NCI-H1417 (cell line): ENCODE data around the gene PCGF1.

Experiments used
- DNase-seq, 3 experiments: peaks; one replicate each; lab custom pipeline; 2025; lab: John Stamatoyannopoulos, UW

PCGF1 gene

GRCh38 chr2:74515271-74515980 lies 7.9 kb upstream of the PCGF1 start:
- DNase-seq, result no peak

GRCh38 chr2:74514368-74515270 lies 7.1 kb upstream of the PCGF1 start, which contains the start of gene TLX2:
TLX2 (plus strand) TSS chr2:74514450; CDS start chr2:74514807, 357 bp downstream.
- peak in 2 of 3 experiments; percentile 58 to 65 for DNase-seq

- peak in 2 of 3 experiments; percentile 60 to 65 for DNase-seq
Observed at GRCh38 chr2:74513605-74514367, 6.3 kb upstream of the PCGF1 start.

- DNase-seq, result no peak
Observed at GRCh38 chr2:74512744-74513604, 5.5 kb upstream of the PCGF1 start.

GRCh38 chr2:74511104-74511989 lies 3.9 kb upstream of the PCGF1 start:
- DNase-seq, result no peak

GRCh38 chr2:74510272-74510671 lies 2.8 kb upstream of the PCGF1 start:
- no peak for DNase-seq

- DNase-seq, result peak in 1 of 3 experiments; percentile 94
Observed at GRCh38 chr2:74507926-74508520, 528 bp upstream of the PCGF1 start.

- no peak for DNase-seq
Observed at GRCh38 chr2:74505448-74506246, 1.8 kb downstream of the PCGF1 start.

GRCh38 chr2:74504591-74504990 lies 2.9 kb downstream of the PCGF1 start:
- DNase-seq, result no peak

- DNase-seq, result no peak
Observed at GRCh38 chr2:74503506-74504475, 3.7 kb downstream of the PCGF1 start.

- no peak for DNase-seq
Observed at GRCh38 chr2:74502720-74503505, 4.6 kb downstream of the PCGF1 start.

GRCh38 chr2:74502147-74502719 lies 5.3 kb downstream of the PCGF1 start:
- DNase-seq, result no peak

GRCh38 chr2:74501335-74502071 lies 6.0 kb downstream of the PCGF1 start:
- DNase-seq, result no peak

- no peak for DNase-seq
Observed at GRCh38 chr2:74500578-74500946, 6.9 kb downstream of the PCGF1 start.

- no peak for DNase-seq
Observed at GRCh38 chr2:74499940-74500577, 7.4 kb downstream of the PCGF1 start.
